Spleen (tissue), 7 donors: ENCODE data around the gene THSD4.

Source experiments
- CTCF ChIP-seq, 11 experiments: fragments of 200-600 bp in 7 of 11; fragments of 450-650 bp in 4 of 11; sonication (generic) in 4 of 11; IDR thresholded peaks in 8 of 11; conservative IDR thresholded peaks in 3 of 11; 1 replicate in 7 of 11; 2 replicates in 4 of 11; pipeline versions ENCODE4 v1.4.0 to v1.8.0; 2016 to 2021; ENCODE audit warnings: antibody characterized with exemption in 11 of 11, inconsistent platforms in 4 of 11, mild to moderate bottlenecking in 1 of 11
- POLR2A ChIP-seq, 3 donors: fragments of 450-650 bp; IDR thresholded peaks; one replicate each; pipeline ENCODE4 v1.5.1; 2017; ENCODE audit warnings: antibody characterized with exemption in 3 of 3, mild to moderate bottlenecking in 1 of 3
- donor health status: DM: no; HTN: no; CAD: no; lungs with moderate emphysema.
- donor health status: DM: no; HTN: no; CAD: no.
- donor health status: DM: no; HTN: no; CAD: no.

- TF ChIP-seq CTCF (IDR thresholded peaks at IDR 0.05 in 8 of 11, conservative IDR thresholded peaks at IDR 0.05 in 3 of 11) = no peak
- no peak for TF ChIP-seq POLR2A (IDR thresholded peaks at IDR 0.05)
These were observed 294.3 kb downstream of the THSD4 start for GRCh38 chr15:71409541-71409940.
